Transverse colon (tissue), 4 donors: ENCODE data around the gene SLC3A2. TPM values are rescaled to one million over a fixed set of nuclear protein-coding genes. Genes with fewer than 3 reads are reported as not detected.

Experiments
- DNase-seq: peaks from one replicate; pipeline ENCODE4 v3.0.0-alpha.2; 2019
- H3K27ac ChIP-seq, 4 donors: fragments of 200-600 bp; sonication (generic); 2 replicates each; pipeline ENCODE4 v1.5.1; 2016 to 2018; ENCODE audit warnings: inconsistent platforms in 4 of 4
- H3K27me3 ChIP-seq: fragments of 200-600 bp; sonication (generic); 2 replicates; pipeline ENCODE4 v1.5.1; 2017; ENCODE audit warnings: inconsistent platforms
- H3K36me3 ChIP-seq, 4 donors: fragments of 200-600 bp; sonication (generic); 2 replicates each; pipeline ENCODE4 v1.5.1; 2017 to 2019; ENCODE audit warnings: inconsistent platforms in 4 of 4
- H3K4me1 ChIP-seq, 4 donors: fragments of 200-600 bp; sonication (generic); 2 replicates each; pipeline ENCODE4 v1.5.1; 2017 to 2020; ENCODE audit warnings: inconsistent platforms in 4 of 4
- H3K4me3 ChIP-seq, 4 donors: fragments of 200-600 bp; sonication (generic); 1 replicate in 1 of 4; 2 replicates in 3 of 4; pipeline versions ENCODE4 v1.5.1 to v1.6.1; 2017 to 2019; ENCODE audit warnings: inconsistent platforms in 4 of 4
- H3K9me3 ChIP-seq, 2 donors: fragments of 200-600 bp; sonication (generic); 2 replicates each; pipeline ENCODE4 v1.5.1; 2017 to 2019; ENCODE audit warnings: inconsistent platforms in 2 of 2
- CTCF ChIP-seq, 5 experiments: fragments of 200-600 bp in 3 of 5; fragments of 450-650 bp in 2 of 5; sonication (generic) in 3 of 5; IDR thresholded peaks; 1 replicate in 2 of 5; 2 replicates in 3 of 5; pipeline ENCODE4 v1.5.1; 2016 to 2017; ENCODE audit warnings: antibody characterized with exemption in 5 of 5, inconsistent platforms in 3 of 5, mild to moderate bottlenecking in 2 of 5, moderate library complexity in 1 of 5
- EP300 ChIP-seq: sonication (generic); formaldehyde crosslinking; IDR thresholded peaks from one replicate; pipeline ENCODE4 v1.6.1; 2017; ENCODE audit warnings: antibody characterized with exemption, low read depth
- POLR2A ChIP-seq: fragments of 450-650 bp; IDR thresholded peaks from one replicate; pipeline ENCODE4 v1.6.1; 2016; ENCODE audit warnings: antibody characterized with exemption, mild to moderate bottlenecking, moderate library complexity
- POLR2AphosphoS5 ChIP-seq, 3 donors: sonication (generic); formaldehyde crosslinking; IDR thresholded peaks; one replicate each; pipeline ENCODE4 v1.6.1; 2016; ENCODE audit warnings: antibody characterized with exemption in 3 of 3
- WGBS, 2 donors: methylation state at CpG; one replicate each; pipeline ENCODE4 v1.1.5; 2018; ENCODE audit warnings: low coverage in 1 of 2; 5-methylcytosine and 5-hydroxymethylcytosine counted together
- in situ Hi-C, 4 donors: fragments of 200-750 bp; cut with MboI; loops; one replicate each; pipeline versions ENCODE4 v1.15.0 to v1.15.1; 2017; ENCODE audit warnings: low sequenced_read_pairs in 3 of 4, low pct_ligation_motif_present in 1 of 4, low pct_unique_long_range_greater_than_20kb in 1 of 4
- intact Hi-C: fragments of 100-400 bp; cut with DNase I; formaldehyde crosslinking; loops from one replicate; pipeline ENCODE4 v1.15.1; 2023; ENCODE audit warnings: low total_unique reads
- total RNA-seq, 4 donors: library from RNA; depleted of rRNA; stranded (reverse); fragments of >200 nt; gene quantifications; one replicate each; pipeline ENCODE4 v1.1.0, GENCODE V29; 2016

SLC3A2 gene
- total RNA-seq, 4 donors from 2014 or later = 32.4 to 163 (median 129) TPM

GRCh38 chr11:62921573-62922188 lies 41.0 kb downstream of the SLC3A2 start:
- TF ChIP-seq POLR2A (no peak), POLR2AphosphoS5 (IDR thresholded peaks at IDR 0.05) (no peak), EP300 (no peak), CTCF (IDR thresholded peaks at IDR 0.05) (no peak)
- Histone ChIP-seq H3K4me1 (peaks cover 5 to 35% (median 29%) of the 10 kb centered on the region in 4 donors), H3K36me3 (no peaks in the 10 kb centered on the region), H3K9me3 (no peaks in the 10 kb centered on the region), H3K27me3 (peaks cover 53% of the 10 kb centered on the region), H3K4me3 (peak overlapping the region in 2 of 4 donors; percentile 24 to 37), H3K27ac (no peak overlapping the region)
- intact Hi-C loops (no loop called here), in situ Hi-C loops (loop anchor here in 3 of 4 donors (25.0 kb wide), 1 partner anchor 291 kb away; no protein-coding TSS in a partner anchor)
- DNase-seq = peak; percentile 35
- 29% methylated on average over 17 of the region's 19 CpGs; no CpG with 5 or more reads in 1 of the 2 donors for WGBS, 2 donors

GRCh38 chr11:62922189-62922589 lies 41.5 kb downstream of the SLC3A2 start:
- peaks cover 5 to 39% (median 29%) of the 10 kb centered on the region in 4 donors for H3K4me1 ChIP-seq
- 73% methylated on average over 2 of the region's 4 CpGs; no CpG with 5 or more reads in 1 of the 2 donors for WGBS, 2 donors
- no peaks in the 10 kb centered on the region for H3K9me3 ChIP-seq
- no peaks in the 10 kb centered on the region for H3K36me3 ChIP-seq
- H3K4me3 ChIP-seq = no peak overlapping the region
- H3K27ac ChIP-seq = no peak overlapping the region
- peaks cover 58% of the 10 kb centered on the region for H3K27me3 ChIP-seq
- no peak for DNase-seq
- TF ChIP-seq EP300 = no peak
- TF ChIP-seq POLR2A = no peak
- TF ChIP-seq CTCF (IDR thresholded peaks at IDR 0.05) = no peak
- no peak for TF ChIP-seq POLR2AphosphoS5 (IDR thresholded peaks at IDR 0.05)
- intact Hi-C loops (no loop called here), in situ Hi-C loops (loop anchor here in 3 of 4 donors (25.0 kb wide), 1 partner anchor 290 kb away; no protein-coding TSS in a partner anchor)

GRCh38 chr11:62922653-62923431 lies 42.1 kb downstream of the SLC3A2 start:
- no peak for DNase-seq
- in situ Hi-C loops (loop anchor here in 3 of 4 donors (25.0 kb wide), 1 partner anchor 289 kb away; no protein-coding TSS in a partner anchor), intact Hi-C loops (no loop called here)
- Histone ChIP-seq H3K4me3 (no peak overlapping the region), H3K4me1 (peaks cover 5 to 39% (median 29%) of the 10 kb centered on the region in 4 donors), H3K9me3 (no peaks in the 10 kb centered on the region), H3K27ac (no peak overlapping the region), H3K27me3 (peaks cover 64% of the 10 kb centered on the region), H3K36me3 (no peaks in the 10 kb centered on the region)
- WGBS, 2 donors = 52% methylated on average over 22 of the region's 24 CpGs; no CpG with 5 or more reads in 1 of the 2 donors
- TF ChIP-seq POLR2A (no peak), POLR2AphosphoS5 (IDR thresholded peaks at IDR 0.05) (no peak), CTCF (IDR thresholded peaks at IDR 0.05) (peak in 1 of 5 experiments; percentile 10), EP300 (no peak)
